NAMALWA (cell line): Measurements from ENCODE around the gene RGS13.
"Not testable (repeated sequence)": the region's sequence is repeated elsewhere in the genome, so short reads cannot be mapped to it uniquely, and the experiment has no call there.

Experiments
- DNase-seq: peaks from one replicate; pipeline ENCODE4 v3.0.0-alpha.2; 2015; ENCODE audit warnings: low spot score

The RGS13 gene

GRCh38 chr1:192678099-192678498 is 42.2 kb downstream of the RGS13 start:
- DNase-seq, result no peak

GRCh38 chr1:192682335-192682734 is 46.4 kb downstream of the RGS13 start:
- no peak for DNase-seq

- not testable (repeated sequence) for DNase-seq
Observed at GRCh38 chr1:192683081-192683480, 47.1 kb downstream of the RGS13 start.

GRCh38 chr1:192689459-192689858 is 53.5 kb downstream of the RGS13 start:
- DNase-seq, result no peak

- no peak for DNase-seq
Observed at GRCh38 chr1:192691041-192691440, 55.1 kb downstream of the RGS13 start.

- DNase-seq, result no peak
Observed at GRCh38 chr1:192696082-192696481, 60.1 kb downstream of the RGS13 start.

- no peak for DNase-seq
Observed at GRCh38 chr1:192697771-192698170, 61.8 kb downstream of the RGS13 start.

GRCh38 chr1:192698731-192699130 is 62.8 kb downstream of the RGS13 start:
- no peak for DNase-seq

GRCh38 chr1:192700834-192701271 is 64.9 kb downstream of the RGS13 start:
- no peak for DNase-seq

- DNase-seq, result no peak
Observed at GRCh38 chr1:192702212-192702902, 66.4 kb downstream of the RGS13 start.

GRCh38 chr1:192703283-192704206 is 67.6 kb downstream of the RGS13 start:
- DNase-seq, result no peak

- no peak for DNase-seq
Observed at GRCh38 chr1:192705510-192705909, 69.6 kb downstream of the RGS13 start.

- no peak for DNase-seq
Observed at GRCh38 chr1:192706936-192707335, 71.0 kb downstream of the RGS13 start.

- DNase-seq, result no peak
Observed at GRCh38 chr1:192707978-192708547, 72.1 kb downstream of the RGS13 start.

GRCh38 chr1:192709544-192709943 is 73.6 kb downstream of the RGS13 start:
- no peak for DNase-seq
